ENCODE data around the gene C11orf71.

The C11orf71 gene

GRCh38 chr11:114399490-114400215 is 658 bp downstream of the C11orf71 start:
- DNase-seq (ENCODE audit: low read depth) = no peak

- DNase-seq (ENCODE audit: low read depth) = no peak
These were observed 1.9 kb downstream of the C11orf71 start for GRCh38 chr11:114398303-114398920.

DNA sequence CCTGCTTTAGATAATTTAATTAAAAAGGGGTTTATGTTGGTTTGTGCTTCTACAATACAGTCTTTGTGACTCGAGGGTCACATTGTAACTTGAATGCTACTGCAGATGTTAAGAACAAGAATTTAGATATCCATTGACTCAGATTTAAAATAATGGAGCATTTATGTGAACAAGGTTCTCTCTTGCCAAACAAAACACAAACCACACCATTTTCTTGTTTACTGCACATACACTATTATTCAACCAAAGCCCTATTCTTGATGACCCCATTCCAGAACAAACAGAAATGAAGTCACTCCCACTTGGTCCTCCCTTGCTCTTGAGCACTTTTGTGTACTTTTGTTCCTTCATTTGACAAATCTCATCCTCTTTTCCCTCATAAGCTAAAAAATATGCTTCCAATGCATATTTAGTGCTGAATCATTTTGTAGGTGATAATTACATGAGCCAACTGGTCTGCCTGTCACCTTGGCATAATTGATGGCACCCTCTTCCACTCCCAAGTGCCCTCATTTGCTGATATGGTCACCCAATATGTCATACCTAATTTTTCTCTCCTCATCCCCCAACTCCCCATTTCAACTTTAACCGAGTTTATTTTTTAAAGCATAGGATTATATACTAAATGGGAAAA is 2.8 kb downstream of the C11orf71 start:
- no peak for DNase-seq (ENCODE audit: low read depth)

DNA sequence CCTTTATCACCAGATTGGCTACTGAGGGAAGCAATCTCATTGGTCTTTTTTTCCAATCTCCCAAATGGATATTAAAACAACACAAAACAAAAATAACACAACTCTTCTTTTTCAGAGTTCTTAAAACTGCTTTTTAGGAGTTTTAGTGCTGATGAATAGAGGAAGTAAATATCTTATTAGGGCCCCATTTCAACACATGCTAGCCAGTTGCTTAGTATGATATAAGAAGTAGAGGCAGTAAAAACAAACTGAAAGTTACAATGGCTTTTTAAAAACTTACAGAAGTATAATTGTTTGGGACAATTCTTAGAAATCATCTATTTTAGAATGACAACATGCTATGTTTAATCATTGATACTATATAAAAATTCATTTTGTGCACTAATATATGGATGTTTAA is 3.4 kb downstream of the C11orf71 start:
- DNase-seq (ENCODE audit: low read depth) = no peak

DNA sequence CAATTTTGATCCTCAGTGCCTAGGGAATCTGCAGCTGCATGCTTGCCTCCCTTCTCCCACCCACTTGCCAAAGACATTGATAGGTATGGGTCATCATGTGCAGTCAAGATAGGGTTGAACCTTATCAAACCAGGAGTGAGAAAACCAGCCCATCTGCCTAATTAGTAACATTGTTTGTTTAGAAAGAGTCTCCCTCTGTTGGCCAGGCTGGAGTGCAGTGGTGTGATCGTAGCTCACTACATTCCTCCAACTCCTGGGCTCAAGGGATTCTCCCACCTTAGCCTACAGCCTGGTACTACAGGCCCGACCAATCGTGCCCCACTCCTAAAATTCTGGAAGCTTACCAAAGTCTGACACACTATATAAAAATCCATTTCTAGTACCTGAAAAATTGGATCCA is 4.6 kb downstream of the C11orf71 start:
- DNase-seq (ENCODE audit: low read depth) = no peak

GRCh38 chr11:114392735-114393667 is 7.3 kb downstream of the C11orf71 start:
- DNase-seq (ENCODE audit: low read depth) = no peak

- peak; percentile 53 for DNase-seq (ENCODE audit: low read depth)
These were observed 13.8 kb downstream of the C11orf71 start for GRCh38 chr11:114386545-114386944.

DNA sequence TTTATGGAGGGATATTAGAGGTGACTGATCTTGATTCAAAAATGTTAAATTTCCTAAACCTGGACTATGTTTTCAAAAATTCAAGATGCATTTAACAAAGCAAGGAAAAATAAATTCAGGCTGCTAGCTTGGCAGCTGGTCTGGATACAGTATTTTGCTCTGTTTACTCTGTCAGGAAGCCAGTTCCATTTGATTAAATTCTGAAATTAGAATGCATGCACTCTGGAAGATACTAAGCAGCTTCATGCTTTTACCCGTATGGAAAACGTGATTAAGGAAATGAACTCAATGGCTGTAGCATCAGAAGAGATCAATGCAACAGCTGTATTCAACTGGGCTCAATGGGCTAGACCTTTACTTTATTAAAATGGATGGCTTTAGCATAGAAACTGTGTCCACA is 14.2 kb downstream of the C11orf71 start:
- no peak for DNase-seq (ENCODE audit: low read depth)

DNA sequence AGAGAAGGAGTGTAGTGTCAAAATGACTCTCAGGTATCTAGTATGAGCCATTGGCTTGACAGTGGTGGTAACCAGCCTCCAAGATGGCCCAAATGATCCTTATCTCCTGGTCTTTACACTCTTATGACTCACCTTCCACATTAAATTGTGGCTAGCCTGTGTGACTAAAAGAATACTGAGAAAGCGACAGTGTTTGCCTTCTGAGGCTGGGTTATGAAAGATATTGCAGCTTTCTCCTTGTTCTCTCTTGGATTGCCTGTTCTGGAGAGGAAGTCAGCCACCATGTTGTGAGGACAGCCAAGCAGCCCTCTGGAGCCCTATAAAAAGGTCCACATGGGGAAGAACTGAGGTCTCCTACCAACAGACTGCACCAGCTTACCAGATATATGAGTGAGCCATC is 15.8 kb downstream of the C11orf71 start:
- no peak for DNase-seq (ENCODE audit: low read depth)

DNA sequence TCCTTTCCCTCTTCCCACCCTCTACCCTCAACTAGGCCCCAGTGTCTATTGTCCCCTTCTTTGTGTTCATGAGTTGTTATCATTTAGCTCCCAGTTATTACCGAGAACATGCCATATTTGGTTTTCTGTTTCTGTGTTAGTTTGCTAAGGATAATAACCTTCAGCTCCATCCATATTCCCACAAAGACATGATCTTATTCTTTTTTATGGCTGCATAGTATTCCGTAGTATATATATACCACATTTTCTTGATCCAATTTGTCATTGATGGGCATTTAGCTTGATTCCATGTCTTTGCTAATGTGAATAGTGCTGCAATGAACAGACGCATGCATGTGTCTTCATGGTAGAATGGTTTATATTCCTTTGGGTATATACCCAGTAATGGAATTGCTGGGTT is 17.8 kb downstream of the C11orf71 start:
- DNase-seq (ENCODE audit: low read depth) = no peak

DNA sequence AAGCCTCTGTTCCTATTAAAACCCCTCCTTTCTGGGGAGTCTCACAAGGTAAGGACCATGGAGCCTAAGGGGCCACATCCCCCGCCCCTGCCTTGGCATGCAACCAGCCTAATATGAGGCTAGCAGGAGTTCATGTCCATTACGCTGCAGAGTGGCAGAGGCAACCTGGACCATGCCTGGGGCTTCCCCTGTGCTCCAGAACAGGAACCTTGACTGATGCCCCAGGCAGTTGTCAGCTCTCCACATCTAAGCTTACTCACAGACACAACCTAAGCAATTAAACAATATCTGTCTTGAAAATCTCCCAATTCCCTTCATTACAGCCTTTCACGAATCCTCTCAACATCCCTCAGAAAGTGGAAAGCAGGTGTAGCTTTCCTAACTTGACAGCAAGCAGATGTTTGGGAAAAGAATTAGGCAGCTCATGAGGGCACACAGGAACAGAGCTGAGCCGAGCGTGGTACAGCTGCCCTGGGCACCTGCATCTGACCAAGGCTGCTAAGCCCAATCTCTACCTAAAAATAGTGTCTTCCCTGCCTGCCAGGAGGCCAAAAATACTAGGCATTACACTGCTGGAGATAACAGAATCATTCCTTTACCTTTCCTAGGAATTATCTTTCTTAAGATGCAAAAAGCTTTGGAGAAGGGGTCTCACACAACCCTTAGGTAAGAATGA is 20.8 kb downstream of the C11orf71 start:
- DNase-seq (ENCODE audit: low read depth) = no peak

- peak; percentile 99 for DNase-seq (ENCODE audit: low read depth)
These were observed 22.6 kb downstream of the C11orf71 start for GRCh38 chr11:114377612-114378267.

GRCh38 chr11:114375052-114375451 is 25.3 kb downstream of the C11orf71 start:
- DNase-seq (ENCODE audit: low read depth) = no peak

DNA sequence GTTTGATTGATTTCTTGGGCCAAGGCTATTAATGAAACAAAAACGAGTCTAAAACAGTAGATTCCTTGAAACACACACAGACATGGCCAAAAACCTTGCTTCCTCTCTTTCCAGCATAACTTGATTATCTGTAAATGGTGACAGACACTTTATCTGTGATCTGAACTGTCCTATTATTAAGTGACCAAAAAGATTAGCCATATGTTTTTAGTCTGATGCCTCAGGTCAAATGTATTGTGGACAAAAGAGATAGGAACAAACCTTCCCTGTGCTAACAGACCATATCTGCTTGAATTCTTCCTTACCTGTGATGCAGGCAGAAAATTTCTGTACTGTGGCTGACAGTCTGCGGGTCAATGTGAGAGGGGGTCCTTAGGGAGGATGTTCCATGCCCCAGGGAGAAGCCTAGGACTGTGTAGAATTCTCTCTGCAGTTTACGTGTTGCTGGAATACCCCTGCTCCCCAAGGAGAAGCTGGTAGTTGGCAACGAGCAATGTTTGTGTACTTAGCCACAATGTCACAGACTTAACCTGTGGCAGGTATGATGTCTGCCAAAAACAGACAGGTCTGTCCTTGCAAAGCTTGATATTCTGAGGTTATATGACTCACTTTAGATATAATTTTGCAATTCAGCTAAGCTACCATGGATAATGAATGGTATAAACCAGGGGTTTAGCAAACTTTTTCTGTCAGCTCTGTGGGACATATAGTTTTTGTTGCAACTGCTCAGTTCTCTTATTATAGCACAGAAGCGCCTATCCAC is 31.2 kb downstream of the C11orf71 start:
- no peak for DNase-seq (ENCODE audit: low read depth)

- peak; percentile 25 for DNase-seq (ENCODE audit: low read depth)
These were observed 32.9 kb downstream of the C11orf71 start for GRCh38 chr11:114367244-114367957.

DNA sequence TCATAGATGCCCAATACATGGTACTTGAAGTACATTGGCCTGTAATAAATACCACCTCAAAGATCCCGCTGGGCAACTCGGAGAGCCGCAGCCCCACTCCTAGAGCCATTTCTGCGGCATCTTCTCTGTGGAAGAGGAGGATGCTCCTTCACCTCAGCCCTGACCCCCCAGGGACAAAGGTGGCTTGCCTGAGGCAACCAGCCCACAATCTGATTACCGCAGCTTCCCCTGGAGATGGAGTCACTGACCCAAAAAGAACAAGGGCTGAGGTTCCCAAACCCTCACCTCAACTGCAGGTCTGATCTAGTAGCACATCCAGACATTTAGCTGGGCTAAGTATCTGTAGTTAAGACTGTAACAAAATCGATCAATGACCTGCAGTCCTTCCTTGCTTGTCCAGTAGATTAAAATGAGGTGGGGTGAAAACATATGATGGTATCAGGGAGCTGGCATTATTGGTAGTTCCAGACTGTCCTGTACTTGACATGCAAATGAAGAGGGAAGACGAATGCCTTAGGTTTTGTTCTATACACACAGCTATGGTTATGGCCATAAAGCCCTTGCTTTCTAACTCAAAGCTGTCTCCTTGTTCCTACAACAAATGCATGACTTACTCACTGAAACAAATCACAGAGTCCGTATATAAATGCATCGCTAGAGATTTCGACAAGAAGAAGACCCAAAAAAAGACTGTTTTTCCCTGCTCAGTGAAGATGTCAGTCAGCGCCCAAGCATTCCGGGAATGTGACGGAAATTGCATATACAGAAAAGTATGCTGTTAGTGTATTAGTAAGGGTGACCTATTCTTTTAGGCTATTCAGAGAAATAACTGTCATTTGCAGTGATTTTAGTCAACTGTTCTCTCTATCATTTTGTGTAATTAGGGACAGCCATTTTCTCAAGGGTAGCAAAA is 33.7 kb downstream of the C11orf71 start:
- peak; percentile 97 for DNase-seq (ENCODE audit: low read depth)

- no peak for DNase-seq (ENCODE audit: low read depth)
These were observed 37.4 kb downstream of the C11orf71 start for GRCh38 chr11:114362958-114363357.

- no peak for DNase-seq (ENCODE audit: low read depth)
These were observed 38.0 kb downstream of the C11orf71 start for GRCh38 chr11:114362326-114362725.

DNA sequence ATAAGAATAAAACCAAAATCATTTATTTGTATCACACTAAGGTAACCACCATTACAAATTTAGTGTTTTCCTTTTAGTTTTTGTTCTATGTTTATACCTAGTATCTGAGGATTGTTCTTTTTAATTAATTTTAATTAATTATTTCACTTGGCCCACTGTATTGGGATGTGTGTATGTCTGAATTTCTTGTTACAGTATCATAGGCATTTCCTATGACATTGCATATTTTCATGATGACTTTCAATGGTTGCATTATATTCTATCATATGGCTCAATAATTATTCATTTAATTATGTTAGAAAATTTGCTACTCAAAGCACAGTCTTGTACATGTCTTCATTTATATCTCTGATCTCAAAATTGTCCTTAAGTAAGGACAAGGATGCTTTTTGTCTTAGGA is 41.0 kb downstream of the C11orf71 start:
- peak; percentile 49 for DNase-seq (ENCODE audit: low read depth)

All from EH (cell line).